ENCODE results near the gene DAZAP1. TPM values are rescaled to one million over a fixed set of nuclear protein-coding genes. Genes with fewer than 3 reads are reported as not detected.

The DAZAP1 gene
- total RNA-seq, 1 experiment from 2014 or later, result 246 TPM

DNA sequence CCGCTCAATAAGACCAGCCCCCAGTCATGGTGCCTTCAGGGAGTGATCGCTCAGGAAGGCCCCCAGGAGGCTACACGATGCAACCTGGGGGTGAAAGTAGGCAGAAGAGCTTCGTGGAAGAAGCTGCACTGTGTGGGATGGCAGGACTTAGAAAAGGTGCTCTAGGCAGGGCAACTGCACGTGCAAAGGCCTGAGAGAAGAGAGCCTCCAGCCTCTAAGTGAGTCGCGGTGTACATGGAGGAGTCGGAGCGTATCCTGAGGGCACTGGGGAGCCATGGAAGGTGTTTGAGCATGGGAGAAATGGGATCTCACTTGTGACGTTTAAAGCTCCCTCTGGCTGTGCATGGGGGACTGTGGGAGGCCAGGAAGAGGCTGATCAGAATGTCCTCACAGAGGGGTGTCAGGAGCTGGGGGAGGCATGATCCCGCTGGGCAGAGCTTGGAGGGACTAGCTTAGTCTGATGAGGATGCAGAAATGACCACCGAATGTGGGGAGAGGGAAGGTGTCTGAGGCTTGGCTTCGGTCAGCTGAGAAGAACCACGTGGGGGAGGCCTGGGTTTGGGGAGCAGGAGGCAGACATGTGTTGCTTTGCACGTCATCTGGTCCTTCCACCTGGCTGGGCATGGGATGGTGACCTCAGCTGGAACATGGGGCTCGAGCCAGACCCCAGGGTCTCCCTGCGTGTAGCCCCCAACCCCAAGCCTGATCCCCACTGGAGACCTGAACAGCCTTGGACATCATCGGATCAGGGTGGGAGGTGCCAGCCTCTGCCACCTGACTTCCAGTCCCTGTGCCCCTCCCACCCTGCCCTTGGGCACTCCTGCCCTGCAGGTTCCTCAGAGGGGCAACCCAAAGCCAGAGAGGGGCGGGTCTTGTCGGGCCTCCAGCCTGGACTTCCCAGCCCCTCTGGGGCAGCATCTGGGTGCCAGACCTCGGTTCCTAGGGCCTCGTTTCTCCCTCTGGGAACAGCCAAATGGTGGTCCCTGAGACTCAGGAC lies 43.6 kb downstream of the DAZAP1 start:
- Mint-ChIP-seq H3K9me3 (ENCODE audit: unreplicated experiment) (no peaks in the 10 kb centered on the region), H3K27me3 (ENCODE audit: insufficient read depth, unreplicated experiment) (peaks cover 43% of the 10 kb centered on the region), H3K36me3 (ENCODE audit: insufficient read depth, unreplicated experiment) (peaks cover 11% of the 10 kb centered on the region), H3K27ac (ENCODE audit: low read depth, unreplicated experiment) (no peak overlapping the region), H3K4me1 (ENCODE audit: insufficient read depth, unreplicated experiment) (no peaks in the 10 kb centered on the region), H3K4me3 (ENCODE audit: unreplicated experiment) (no peak overlapping the region)
- POLR2A ChIA-PET, result interaction anchor here (0.6 kb wide), 1 partner anchor 178 kb away, joined by 3 read pairs; no protein-coding TSS in a partner anchor
- no peak for TF ChIP-seq CTCF (IDR thresholded peaks at IDR 0.05; ENCODE audit: unreplicated experiment)
- BruUV-seq (replicated peaks), result no TSS peak
- intact Hi-C loops (cut with micrococcal nuclease), result no loop called here
- CTCF ChIA-PET, result no interaction called here
- no peak for DNase-seq (ENCODE audit: unreplicated experiment)

DNA sequence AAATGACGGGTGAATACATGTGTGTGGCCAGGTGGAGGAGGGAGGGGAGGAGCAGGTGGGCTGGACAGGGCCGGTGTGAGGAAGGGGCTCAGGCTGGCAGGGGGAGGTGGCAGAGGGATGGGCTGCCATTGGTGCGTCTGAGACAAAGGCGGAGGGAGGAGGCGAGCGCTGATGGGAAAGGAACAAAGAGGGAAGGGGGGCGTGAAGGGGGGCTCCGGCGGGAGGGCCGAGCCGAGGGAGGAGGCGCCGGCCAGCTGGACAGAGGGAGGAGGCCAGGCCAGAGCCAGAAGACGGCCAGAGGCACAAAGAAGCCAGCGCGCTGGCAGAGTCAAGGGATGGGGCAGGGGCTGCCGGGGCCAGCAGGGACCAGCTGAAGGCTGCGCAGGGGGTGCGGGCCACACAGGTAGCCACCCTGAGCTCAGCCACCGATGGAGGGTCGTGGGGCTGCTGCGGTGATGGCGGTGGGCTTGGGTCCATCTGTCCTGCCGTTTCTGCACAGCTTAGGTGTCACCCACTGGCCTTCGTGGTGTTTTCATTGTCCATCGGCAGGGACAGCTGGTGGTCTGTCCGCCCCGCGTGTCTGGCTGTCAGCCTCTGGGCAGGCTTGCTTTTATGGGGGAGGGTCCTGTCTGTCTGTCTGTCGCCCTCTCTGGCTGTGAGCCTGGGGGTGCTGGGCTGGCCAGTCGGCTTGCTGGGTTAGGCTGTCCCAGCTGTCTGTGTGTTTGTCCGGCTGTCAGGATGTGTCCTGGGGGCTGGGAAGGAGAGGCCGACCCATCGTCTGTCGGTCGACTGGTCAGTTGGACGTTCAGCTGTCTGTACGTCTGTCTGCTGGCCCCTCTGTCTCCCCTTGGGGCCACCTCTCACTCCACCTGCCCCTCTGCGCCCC lies 44.8 kb downstream of the DAZAP1 start:
- no TSS peak for BruUV-seq (replicated peaks)
- CTCF ChIA-PET, result interaction anchor here (0.6 to 1.1 kb wide), 2 partner anchors 10 to 20 kb away, joined by 3 read pairs; no protein-coding TSS in a partner anchor
- POLR2A ChIA-PET, result interaction anchor here (0.6 kb wide), 1 partner anchor 27 kb away, joined by 3 read pairs; the partner anchor contains the start of gene C19orf25
- Mint-ChIP-seq H3K27me3 (ENCODE audit: insufficient read depth, unreplicated experiment) (peaks cover 38% of the 10 kb centered on the region), H3K27ac (ENCODE audit: low read depth, unreplicated experiment) (no peak overlapping the region), H3K4me3 (ENCODE audit: unreplicated experiment) (no peak overlapping the region), H3K36me3 (ENCODE audit: insufficient read depth, unreplicated experiment) (peaks cover 11% of the 10 kb centered on the region), H3K9me3 (ENCODE audit: unreplicated experiment) (no peaks in the 10 kb centered on the region), H3K4me1 (ENCODE audit: insufficient read depth, unreplicated experiment) (no peaks in the 10 kb centered on the region)
- no peak for DNase-seq (ENCODE audit: unreplicated experiment)
- no peak for TF ChIP-seq CTCF (IDR thresholded peaks at IDR 0.05; ENCODE audit: unreplicated experiment)
- intact Hi-C loops (cut with micrococcal nuclease), result no loop called here

DNA sequence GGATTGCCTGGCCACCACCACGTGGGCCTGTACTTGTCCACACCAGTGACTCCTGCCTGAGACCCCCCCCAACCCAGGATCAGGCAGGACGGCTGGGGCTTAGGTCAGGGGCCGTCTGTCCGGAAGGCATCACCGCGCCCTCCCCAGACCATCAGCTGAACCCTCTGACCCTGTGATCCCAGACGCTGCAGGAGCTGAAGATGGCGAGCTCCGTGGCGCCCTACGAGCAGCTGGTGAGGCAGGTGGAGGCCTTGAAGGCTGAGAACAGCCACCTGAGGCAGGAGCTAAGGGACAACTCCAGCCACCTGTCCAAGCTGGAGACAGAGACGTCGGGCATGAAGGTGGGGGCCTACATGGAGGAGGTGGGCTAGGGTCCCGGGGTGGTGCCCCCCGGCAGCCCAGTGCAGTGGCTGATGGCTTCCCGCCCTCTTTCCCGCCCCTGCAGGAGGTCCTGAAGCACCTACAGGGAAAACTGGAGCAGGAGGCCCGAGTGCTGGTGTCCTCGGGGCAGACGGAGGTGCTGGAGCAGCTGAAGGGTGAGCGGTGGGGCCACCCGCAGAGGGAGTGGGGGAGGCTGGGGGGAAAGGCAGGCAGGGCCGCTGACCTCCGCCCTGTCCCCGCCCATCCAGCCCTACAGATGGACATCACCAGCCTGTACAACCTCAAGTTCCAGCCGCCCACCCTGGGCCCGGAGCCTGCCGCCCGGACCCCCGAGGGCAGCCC lies 45.6 kb downstream of the DAZAP1 start:
- Mint-ChIP-seq H3K27ac (ENCODE audit: low read depth, unreplicated experiment) (no peak overlapping the region), H3K36me3 (ENCODE audit: insufficient read depth, unreplicated experiment) (peaks cover 11% of the 10 kb centered on the region), H3K27me3 (ENCODE audit: insufficient read depth, unreplicated experiment) (peaks cover 30% of the 10 kb centered on the region), H3K9me3 (ENCODE audit: unreplicated experiment) (no peaks in the 10 kb centered on the region), H3K4me3 (ENCODE audit: unreplicated experiment) (no peak overlapping the region), H3K4me1 (ENCODE audit: insufficient read depth, unreplicated experiment) (no peaks in the 10 kb centered on the region)
- DNase-seq (ENCODE audit: unreplicated experiment), result no peak
- ChIA-PET CTCF (interaction anchor here (0.6 to 1.1 kb wide), 3 partner anchors 9 to 138 kb away, joined by 3 to 6 read pairs (median 3); no protein-coding TSS in a partner anchor), POLR2A (interaction anchor here (0.6 to 1.4 kb wide), 4 partner anchors 11 to 1980 kb away, joined by 3 read pairs; no protein-coding TSS in a partner anchor)
- TF ChIP-seq CTCF (IDR thresholded peaks at IDR 0.05; ENCODE audit: unreplicated experiment), result no peak
- BruUV-seq (replicated peaks), result no TSS peak
- intact Hi-C loops (cut with micrococcal nuclease), result no loop called here
